GM19372 (cell line): ENCODE measurements around the gene PREX1.
"Not testable (repeated sequence)": the region's sequence is repeated elsewhere in the genome, so short reads cannot be mapped to it uniquely, and the experiment has no call there.

Source experiments
- ATAC-seq: cut with Tn5 transposase; IDR thresholded peaks from one replicate; pipeline ENCODE4 v1.9.1; 2021; ENCODE audit warnings: mild to moderate bottlenecking, low read depth, moderate library complexity; ENCODE audit not compliant: unreplicated experiment

PREX1 gene

DNA sequence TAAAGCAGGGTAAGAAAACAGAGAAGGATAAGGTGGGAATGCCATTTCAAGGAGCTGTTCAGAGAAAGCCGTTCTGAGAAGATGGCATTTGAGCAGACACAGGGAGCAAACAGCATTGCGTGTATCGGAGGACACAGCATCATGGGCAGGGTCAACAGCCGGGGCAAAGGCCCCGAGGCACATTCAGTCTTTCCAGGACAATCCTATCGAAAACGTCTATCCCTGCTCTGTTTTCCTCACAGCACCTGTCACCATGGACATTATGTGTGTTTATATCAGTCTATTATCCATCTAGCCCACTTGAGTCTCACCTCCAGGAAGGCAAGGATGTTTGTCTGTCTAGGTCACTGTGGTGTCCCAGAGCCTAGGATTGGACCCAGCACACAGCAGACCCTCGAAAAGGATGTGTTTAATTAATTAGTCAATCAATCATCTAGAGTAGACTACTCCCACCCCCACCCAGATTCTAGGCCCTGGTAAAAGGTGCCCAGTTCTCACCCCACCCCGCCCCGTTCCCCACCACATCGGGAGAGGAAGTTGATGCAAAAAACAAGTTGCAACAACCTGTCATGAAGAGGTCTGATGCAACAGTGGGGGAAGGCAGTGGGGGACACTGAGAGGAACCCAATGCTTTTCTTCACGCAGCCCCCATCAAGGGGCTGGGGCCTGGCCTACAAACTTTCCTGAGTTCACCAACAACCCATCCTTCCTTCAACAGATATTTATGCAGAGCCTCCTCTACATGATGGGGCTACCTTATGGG is 66.6 kb downstream of the PREX1 start:
- ATAC-seq = no peak

DNA sequence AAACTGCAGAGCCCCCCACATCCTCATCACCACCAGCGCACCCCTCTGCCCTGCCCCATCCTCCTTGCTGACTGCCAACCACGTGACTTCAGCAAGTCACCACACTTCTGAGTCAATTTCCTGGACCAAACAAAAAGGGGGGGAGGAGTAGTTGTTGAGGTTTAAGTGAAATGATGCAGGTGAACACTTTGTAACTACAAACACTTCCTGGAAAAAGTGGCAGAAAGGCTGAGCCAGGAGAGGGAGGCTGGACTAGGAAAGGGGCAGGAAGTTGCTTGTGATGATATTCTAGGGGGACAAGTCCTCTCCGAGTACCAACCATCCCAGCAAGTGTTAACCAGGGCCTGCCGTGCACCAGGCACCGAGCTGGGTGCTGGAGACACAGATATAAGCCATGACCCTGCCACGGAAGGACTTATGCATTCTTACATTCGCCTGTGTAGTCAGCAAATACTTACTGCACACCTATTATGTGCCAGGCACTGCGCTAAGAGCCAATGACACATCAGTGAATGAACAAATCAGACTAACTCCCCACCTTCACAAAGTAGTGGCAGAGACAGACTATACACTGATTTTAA is 67.3 kb downstream of the PREX1 start:
- ATAC-seq = no peak

DNA sequence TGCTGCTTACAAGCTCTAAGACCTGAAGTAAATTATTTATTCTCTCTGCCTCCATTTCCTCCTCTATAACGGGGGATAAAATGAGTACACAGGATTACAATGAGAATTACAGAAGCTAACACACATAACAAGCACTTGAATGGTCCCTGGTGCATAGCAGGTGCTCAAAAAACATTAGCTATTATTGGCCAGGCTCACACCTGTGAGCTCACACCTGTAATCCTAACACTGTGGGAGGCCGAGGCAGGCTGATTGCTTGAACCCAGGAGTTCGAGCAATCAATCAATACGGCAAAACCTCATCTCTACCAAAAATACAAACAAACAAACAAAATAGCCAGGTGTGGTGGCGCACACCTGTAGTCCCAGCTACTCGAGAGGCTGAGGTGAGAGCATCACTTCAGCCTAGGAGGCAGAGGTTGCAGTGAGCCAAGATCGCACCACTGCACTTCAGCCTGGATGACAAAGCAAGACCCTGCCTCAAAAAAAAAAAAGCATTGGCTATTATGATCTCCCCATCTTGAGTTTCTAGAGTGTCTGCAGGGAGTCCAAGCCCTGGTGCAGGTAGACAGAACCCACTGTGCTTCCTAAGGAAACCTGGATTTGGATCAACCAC is 68.1 kb downstream of the PREX1 start:
- no peak for ATAC-seq

DNA sequence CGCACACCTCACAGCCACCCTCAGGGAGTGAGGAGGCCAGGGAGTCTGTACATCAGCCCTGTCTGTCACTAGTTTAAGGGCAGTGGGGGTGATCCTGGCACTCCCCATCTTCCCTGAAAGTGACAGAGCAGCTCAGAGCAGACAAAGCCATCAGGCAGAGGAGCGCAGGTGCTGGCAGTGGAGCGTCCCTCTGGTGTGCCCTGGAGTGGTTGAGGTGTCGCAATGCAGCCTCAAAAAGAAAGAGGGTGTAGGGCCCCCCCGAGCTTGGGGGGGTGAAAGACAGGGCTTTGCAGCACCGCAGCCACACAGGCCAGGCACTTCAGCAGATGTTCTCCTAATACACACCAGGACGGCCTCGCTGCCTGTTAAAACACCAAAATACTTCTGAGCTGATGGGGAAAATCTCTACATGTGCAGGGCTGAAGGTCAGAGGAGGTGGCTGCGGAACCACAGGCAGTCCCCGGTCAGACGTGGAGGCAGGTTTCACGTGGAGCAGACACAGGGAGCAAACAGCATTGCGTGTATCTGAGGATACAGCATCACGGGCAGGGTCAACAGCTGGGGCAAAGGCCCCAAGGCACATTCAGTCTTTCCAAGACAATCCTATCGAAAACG is 69.5 kb downstream of the PREX1 start:
- ATAC-seq = no peak

DNA sequence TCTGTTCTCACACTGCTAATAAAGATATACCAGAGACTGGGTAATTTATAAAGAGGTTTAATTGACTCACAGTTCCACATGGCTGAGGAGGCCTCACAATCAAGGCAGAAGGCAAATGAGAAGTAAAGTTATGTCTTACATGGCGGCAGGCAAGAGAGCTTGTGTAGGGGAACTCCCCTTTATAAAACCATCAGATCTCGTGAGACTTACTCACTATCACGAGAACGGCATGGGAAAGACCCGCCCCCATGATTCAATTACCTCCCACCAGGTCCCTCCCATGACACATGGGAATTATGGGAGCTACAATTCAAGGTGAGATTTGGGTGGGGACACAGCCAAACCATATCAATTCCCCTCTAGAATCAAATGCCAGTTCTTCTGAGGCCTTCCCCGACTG is 71.0 kb downstream of the PREX1 start:
- not testable (repeated sequence) for ATAC-seq

DNA sequence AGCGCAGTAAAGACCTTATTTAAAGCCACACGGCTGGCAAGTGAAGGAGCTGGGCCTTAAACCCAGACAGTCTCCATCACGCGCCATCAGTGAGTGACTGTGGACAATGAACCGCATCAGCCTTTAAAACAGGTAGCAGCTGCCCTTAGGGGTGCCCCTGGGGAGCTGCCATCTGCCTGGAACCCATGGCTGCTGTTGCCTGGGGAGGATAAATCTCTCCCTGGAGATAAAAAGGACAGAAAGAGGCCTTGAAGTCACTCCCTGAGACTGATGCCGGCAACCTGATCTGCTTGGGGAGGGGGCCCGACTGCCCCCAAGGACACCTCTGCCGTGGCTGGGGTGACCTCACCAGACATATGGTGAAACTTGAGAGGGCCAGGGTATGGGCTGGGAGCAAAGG is 73.5 kb downstream of the PREX1 start:
- no peak for ATAC-seq

DNA sequence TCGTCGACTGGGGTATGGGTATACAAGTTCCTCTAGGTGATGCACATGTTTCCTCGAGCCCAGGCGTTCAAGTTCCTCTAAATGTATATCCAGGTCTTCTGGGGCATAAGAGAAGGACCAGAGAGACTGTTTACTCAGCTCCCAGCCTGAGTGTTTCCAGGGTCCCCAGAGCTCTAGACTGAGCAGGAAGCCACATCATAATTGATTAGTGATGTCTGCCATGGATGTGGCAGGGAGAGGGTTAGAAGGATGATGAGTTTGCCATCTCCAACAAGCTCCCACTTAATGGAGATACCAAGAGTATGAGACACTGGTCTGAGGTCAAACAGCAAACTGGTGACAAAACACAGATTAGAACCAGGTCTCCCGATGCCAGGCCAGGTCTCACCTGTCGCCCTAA is 74.8 kb downstream of the PREX1 start:
- no peak for ATAC-seq

DNA sequence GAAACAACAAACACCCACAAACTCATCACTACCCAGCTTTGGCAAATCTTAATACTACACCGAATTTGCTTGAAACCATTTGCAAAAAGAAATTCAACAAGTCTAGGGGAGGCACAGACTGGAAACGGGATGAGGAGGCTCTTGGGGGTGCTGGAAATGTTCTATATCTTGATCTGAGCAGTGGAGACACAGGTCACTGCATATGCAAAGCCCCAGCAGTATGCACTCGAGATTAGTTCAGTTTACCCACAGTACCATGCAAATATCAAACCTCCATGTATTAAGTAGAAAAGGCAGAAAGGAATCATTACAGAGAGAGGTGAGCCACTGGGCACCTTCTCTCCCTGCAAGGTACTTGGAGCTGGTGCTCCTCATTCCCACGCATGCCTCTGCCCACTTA is 75.9 kb downstream of the PREX1 start:
- ATAC-seq = no peak

DNA sequence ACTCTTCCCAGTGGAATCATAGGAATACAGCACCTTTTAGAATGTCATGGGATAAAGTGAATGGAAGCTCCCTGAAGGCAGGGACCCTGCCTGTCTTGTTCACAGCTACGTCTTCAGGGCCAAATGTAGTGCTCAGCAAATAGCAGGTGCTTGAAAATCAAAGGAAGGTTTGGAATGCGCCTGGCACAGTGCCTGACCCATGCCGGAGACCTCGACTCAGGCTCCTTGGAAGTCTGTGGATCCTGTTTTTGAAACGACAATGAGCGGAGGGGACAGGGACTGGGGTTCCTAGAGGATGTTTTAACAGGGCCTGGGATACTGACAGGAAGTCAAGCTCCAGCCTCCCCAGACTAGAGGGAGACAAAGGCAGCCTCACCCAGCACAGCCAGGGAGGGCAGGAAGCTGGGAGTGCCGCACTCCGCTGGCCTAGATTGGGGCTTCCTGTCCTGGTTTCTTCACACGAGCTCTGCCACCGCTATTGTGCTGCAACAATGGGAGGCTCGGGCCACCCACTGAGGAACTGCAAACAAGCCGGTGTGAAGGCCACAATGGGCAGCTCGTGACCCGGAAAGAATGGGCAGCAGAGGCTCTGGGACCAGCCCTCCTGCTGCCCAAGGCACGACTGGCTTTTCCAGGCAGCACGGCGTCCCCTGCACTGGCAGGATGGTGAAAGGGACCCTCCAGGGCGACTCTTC is 76.7 kb downstream of the PREX1 start:
- no peak for ATAC-seq

DNA sequence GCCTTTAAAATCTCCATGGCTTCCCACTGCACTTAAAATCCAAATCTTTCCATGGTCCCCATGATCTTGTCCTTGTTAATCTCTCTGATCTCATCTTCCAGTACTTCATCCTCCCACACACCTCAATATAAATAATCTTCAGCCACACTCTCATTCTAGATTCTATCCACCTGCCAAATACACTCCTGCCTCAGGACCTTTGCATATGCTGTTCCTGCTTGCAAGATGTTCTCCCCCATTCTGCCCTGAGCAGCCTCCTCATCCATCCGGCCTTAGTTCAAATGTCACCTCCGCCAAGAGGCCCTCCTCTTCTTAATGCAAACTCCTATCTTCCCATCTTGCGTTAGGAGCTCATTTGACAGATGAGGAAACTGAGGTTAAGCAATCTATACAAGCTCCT is 77.4 kb downstream of the PREX1 start:
- ATAC-seq = no peak

DNA sequence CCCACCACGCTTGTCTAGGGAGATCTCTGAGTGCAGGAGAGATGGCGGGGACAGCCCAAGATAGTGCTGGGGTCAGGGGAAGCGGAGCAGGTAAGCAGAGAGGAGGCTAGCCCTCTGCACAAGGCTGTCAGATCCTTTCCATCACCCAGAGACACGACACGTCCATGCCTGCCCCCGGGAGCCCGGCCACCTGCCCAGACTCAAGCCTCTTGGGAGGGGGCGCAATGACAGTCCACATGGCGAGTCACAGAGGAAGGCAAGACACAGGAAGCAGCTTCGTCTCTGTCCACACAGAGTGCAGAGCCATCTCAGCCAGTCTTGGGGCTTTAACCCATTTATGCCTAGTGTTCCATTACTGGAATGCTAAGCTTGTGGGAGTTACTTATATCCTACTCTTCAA is 78.4 kb downstream of the PREX1 start:
- ATAC-seq = no peak

DNA sequence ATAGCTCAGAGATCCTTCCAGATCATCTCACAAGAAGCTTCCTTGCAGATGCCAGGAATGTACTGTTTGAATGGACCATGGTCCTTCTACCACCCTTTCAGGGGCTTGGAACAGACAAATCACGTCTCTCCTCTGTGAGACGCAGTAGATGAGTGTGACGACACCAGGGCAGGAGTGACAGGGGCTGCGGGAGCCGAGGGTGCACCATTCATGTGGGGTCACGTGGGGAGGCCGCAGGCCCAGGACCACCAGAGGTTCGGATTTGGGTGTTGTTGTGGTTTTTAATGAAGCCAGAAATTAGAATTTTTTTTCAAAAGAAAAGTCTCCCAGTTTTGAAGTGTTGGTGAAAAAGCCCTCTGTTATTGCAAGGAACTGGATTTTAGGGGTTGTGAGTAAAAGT is 79.2 kb downstream of the PREX1 start:
- no peak for ATAC-seq

DNA sequence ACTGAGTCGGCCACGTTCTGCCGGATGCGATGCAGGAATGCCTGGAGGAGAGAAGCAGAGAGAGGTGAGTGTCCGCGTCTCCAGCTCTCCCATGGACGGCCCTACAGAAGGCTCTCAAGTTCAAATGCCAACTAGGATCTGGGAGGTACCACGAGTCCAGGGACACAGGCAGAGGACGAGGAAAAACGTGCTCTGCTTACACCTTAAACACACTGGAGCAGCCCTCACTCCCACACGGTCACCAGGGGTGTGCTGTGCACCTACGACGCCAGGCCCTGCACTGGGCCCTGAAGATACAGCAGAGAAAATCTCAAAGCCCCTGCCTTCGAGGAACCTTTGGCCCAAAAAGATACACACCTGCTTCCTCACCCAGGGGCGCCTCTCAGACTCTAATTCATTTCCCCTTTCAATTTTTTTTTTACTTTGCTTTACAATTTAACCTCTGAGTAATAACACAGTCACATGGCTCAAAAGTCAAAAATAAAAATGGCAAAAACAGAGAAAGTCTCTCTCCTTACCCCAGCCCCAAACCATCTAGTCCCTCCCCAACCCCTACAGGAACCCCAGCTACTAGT is 79.9 kb downstream of the PREX1 start:
- no peak for ATAC-seq

DNA sequence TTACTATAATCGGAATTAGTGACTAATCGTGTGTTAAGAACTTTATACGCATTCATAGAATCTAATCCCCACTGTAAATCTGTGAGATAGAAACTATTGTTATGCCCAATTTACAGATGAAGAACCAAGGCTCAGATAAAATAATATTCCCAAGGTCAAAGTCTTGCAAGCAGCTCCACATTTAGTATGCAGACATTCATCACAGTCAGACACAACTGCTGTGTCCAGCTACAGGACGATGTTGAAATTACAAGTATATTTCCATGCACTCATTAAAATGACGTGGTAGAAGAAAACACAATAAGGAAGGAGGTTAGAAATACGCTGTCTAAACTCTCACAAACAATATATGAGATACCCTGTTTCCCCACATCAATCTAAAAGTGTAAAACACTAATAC is 82.5 kb downstream of the PREX1 start:
- ATAC-seq = no peak

DNA sequence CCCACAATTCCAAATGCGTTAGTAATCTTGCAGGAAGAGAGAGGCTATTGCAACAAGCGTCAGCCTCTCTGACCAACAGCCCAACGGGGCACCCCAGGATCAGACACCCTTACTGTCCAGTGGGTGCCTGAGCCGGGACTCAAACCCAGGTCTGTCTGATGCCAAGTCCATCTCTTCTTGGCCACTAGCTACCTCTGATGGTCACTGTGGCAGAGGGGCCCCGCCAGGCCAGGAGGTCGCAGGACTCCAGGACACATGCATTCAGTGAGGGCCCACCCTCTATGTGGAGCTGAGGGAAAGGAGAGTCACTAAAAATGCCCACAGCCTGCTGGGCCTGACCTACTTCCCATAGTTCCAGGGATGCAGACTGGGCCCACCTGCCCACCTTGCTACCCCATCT is 83.3 kb downstream of the PREX1 start:
- ATAC-seq = no peak

DNA sequence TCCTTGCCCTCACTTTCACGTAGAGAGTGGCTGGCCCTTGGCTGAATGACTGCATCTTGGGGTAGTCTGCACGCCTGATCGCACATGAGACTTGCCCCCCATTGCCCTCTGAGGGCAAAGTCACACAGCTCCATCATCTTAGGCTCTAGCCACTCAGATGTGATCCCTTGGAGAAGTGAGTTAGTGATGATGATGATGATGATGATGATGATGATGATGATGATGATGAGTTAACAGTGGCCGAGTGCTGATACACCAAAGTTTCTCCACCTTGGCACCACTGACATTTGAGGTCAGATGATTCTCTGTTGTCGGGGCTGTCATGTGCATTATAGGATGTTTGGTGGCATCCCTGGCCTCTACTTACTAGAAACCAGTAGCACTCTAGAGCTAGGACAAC is 84.0 kb downstream of the PREX1 start:
- ATAC-seq = no peak

DNA sequence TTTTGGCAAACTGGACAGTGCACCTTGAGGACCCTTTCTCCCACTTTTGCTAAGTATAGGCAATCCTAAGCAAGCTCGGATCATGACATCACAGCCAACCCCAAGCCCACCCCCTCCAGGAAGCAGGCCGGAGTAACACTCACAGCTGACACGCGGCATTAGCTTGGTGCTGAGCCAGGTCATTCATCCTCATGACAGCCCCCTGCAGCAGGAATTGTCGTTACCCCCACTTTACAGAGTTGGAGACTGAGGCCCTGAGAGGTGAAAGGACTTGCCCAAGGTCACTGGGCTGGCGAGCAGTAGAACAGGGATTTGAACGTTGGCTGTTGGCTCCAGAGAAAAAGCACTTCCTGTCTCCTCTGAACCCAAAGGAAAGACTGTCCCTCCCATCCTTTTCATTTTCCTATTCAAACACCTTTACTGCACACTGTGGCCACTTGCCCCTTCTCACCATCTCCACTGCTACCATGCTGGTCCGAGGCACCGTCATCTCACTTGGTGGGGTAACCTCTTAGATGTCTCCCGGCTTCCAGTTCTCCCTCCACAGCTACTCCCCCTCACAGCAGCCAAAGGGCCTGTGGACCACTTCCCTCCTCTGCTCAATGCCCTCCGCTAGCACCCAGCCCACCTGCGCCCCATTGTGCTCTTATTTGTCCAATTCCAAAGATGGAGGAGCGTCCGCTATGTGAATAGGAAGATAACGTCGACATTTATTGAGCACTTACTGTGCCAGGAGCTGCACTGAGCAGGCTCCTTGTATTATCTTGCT is 84.7 kb downstream of the PREX1 start:
- ATAC-seq = no peak

DNA sequence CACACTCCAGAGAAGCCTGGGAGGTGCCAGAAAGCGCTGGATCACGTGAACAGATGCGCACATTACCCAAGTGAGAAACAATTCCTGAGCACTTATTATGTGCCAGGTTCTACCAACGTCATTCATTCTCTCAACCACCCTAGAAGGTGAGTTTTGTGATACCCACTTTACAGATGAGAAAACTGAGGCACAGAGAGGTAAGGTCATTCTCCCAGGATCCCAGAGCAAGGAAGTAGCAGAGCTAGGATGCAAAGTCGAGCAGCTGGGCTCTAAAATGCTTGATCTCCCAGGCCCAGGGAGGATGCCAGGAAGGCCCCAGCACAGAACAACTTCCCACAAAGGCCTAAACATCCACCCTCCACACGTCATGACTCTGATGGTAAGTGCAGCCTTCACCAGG is 85.6 kb downstream of the PREX1 start:
- no peak for ATAC-seq

DNA sequence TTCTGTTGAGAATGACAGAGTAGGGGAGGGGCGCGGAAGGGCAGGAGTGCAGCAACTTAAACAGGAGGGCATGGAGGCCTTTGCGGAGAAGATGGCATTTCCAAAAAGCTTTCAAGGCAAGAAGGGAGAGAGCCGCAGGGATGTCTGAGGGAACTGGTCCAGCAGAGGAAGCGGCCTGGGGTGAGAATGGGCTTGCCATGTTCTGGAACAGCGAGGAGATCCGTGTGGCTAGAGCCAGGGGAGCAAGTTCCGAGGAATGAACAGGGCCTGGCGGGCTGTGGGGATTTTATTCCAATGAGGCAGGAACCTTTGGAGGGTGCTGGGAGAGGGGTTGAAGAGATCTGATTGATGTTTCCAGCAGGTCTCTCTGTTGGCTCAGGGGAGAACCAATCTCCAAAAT is 86.1 kb downstream of the PREX1 start:
- ATAC-seq = no peak

DNA sequence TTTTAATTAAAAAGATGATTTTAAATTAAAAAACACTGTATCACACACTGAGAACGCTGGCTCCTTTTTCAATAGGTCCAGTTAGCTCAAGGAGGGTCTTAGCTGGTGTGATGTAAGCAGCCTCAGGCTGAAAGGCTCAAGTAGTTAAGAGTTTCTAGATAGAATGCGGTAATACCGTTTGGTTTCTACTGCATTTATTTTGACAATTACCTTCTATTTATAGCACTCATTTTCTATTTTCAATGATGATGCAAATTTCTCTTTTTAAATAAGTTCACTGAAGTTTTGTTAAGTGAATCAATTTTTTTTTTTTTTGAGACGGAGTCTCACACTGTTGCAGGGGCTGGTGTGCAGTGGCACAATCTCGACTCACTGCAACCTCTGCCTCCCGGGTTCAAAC is 87.1 kb downstream of the PREX1 start:
- ATAC-seq = no peak
